MM.1S (cell line): ENCODE measurements around the gene BCL6.
A peak's percentile ranks its signal among the peaks of the same experiment; 100 is the strongest.

Experiments
- CTCF ChIP-seq: fragments of 300-600 bp; sonication (generic); IDR thresholded peaks from 2 replicates; pipeline ENCODE4 v1.5.1; 2016; ENCODE audit warnings: antibody characterized with exemption, low read length, mixed read lengths
- EZH2 ChIP-seq: fragments of 300-600 bp; sonication (generic); optimal IDR thresholded peaks from 2 replicates; pipeline ENCODE3; 2017; ENCODE audit warnings: low read depth, mild to moderate bottlenecking, antibody characterized with exemption, low read length, mixed read lengths

GRCh38 chr3:187740421-187741399, 4.6 kb downstream of the BCL6 start:
- TF ChIP-seq EZH2 (no peak), CTCF (peak; percentile 99)
